Type B pancreatic cell (in vitro differentiated cells): ENCODE measurements around the gene PTH1R. TPM values are rescaled to one million over a fixed set of nuclear protein-coding genes. Genes with fewer than 3 reads are reported as not detected.
A peak's percentile ranks its signal among the peaks of the same experiment; 100 is the strongest.

Source experiments
- DNase-seq: peaks from one replicate; pipeline ENCODE4 v3.0.0; 2021; ENCODE audit warnings: mixed read lengths; ENCODE audit not compliant: unreplicated experiment; ENCODE audit errors: extremely low spot score
- H3K27ac Mint-ChIP-seq: 2 replicates; pipeline ENCODE4 v1.8.0; 2021; ENCODE audit warnings: mild to moderate bottlenecking, mixed read lengths
- H3K27me3 Mint-ChIP-seq: 2 replicates; pipeline ENCODE4 v1.8.0; 2021; ENCODE audit warnings: mixed read lengths
- H3K36me3 Mint-ChIP-seq: 2 replicates; pipeline ENCODE4 v1.8.0; 2021; ENCODE audit warnings: mixed read lengths
- H3K4me1 Mint-ChIP-seq: one replicate; pipeline ENCODE4 v1.8.0; 2021; ENCODE audit warnings: mixed read lengths; ENCODE audit not compliant: unreplicated experiment
- H3K4me3 Mint-ChIP-seq: 2 replicates; pipeline ENCODE4 v1.8.0; 2021; ENCODE audit warnings: mild to moderate bottlenecking, mixed read lengths
- H3K9me3 Mint-ChIP-seq: 2 replicates; pipeline ENCODE4 v1.8.0; 2021; ENCODE audit warnings: mixed read lengths
- CTCF ChIP-seq: fragments of 200-600 bp; sonication (generic); conservative IDR thresholded peaks from 2 replicates; pipeline ENCODE4 v1.5.0; 2021; ENCODE audit warnings: antibody characterized with exemption, mild to moderate bottlenecking
- total RNA-seq: library from RNA; stranded (reverse); gene quantifications from 2 replicates; pipeline ENCODE4 v1.2.1, GENCODE V29; 2021; ENCODE audit warnings: low replicate concordance

The PTH1R gene
- total RNA-seq, 1 donor from 2014 or later = 63.0 TPM

- H3K9me3 Mint-ChIP-seq = peaks cover 6% of the 10 kb centered on the region
- peaks cover 4% of the 10 kb centered on the region for H3K27me3 Mint-ChIP-seq
- peaks cover 4% of the 10 kb centered on the region for H3K36me3 Mint-ChIP-seq
- no peak overlapping the region for H3K27ac Mint-ChIP-seq
- peaks cover 20% of the 10 kb centered on the region for H3K4me1 Mint-ChIP-seq
- peak; percentile 62 for DNase-seq
- no peak for TF ChIP-seq CTCF
- peak overlapping the region; percentile 61 for H3K4me3 Mint-ChIP-seq
Measured at GRCh38 chr3:46846624-46847542, 30.6 kb upstream of the PTH1R start.

- TF ChIP-seq CTCF = no peak
- DNase-seq = peak; percentile 27
- H3K9me3 Mint-ChIP-seq = peaks cover 6% of the 10 kb centered on the region
- H3K36me3 Mint-ChIP-seq = peaks cover 4% of the 10 kb centered on the region
- no peak overlapping the region for H3K4me3 Mint-ChIP-seq
- peaks cover 25% of the 10 kb centered on the region for H3K4me1 Mint-ChIP-seq
- no peak overlapping the region for H3K27ac Mint-ChIP-seq
- peaks cover 4% of the 10 kb centered on the region for H3K27me3 Mint-ChIP-seq
Measured at GRCh38 chr3:46847744-46848143, 29.8 kb upstream of the PTH1R start.

- H3K27ac Mint-ChIP-seq = peak overlapping the region; percentile 36
- H3K36me3 Mint-ChIP-seq = peaks cover 4% of the 10 kb centered on the region
- peak; percentile 64 for TF ChIP-seq CTCF
- H3K4me3 Mint-ChIP-seq = peak overlapping the region; percentile 67
- DNase-seq = peak; percentile 67
- H3K4me1 Mint-ChIP-seq = peaks cover 25% of the 10 kb centered on the region
- H3K9me3 Mint-ChIP-seq = no peaks in the 10 kb centered on the region
- H3K27me3 Mint-ChIP-seq = peaks cover 4% of the 10 kb centered on the region
Measured at GRCh38 chr3:46848271-46849044, 29.1 kb upstream of the PTH1R start.

GRCh38 chr3:46849045-46849631 lies 28.4 kb upstream of the PTH1R start:
- H3K36me3 Mint-ChIP-seq = no peaks in the 10 kb centered on the region
- no peaks in the 10 kb centered on the region for H3K27me3 Mint-ChIP-seq
- H3K27ac Mint-ChIP-seq = peak overlapping the region; percentile 36
- H3K4me1 Mint-ChIP-seq = peaks cover 25% of the 10 kb centered on the region
- no peak for TF ChIP-seq CTCF
- H3K4me3 Mint-ChIP-seq = peak overlapping the region; percentile 67
- no peaks in the 10 kb centered on the region for H3K9me3 Mint-ChIP-seq
- DNase-seq = peak; percentile 55

- H3K27ac Mint-ChIP-seq = peak overlapping the region; percentile 36
- no peaks in the 10 kb centered on the region for H3K36me3 Mint-ChIP-seq
- H3K27me3 Mint-ChIP-seq = no peaks in the 10 kb centered on the region
- H3K4me3 Mint-ChIP-seq = no peak overlapping the region
- TF ChIP-seq CTCF = no peak
- peak; percentile 60 for DNase-seq
- peaks cover 24% of the 10 kb centered on the region for H3K4me1 Mint-ChIP-seq
- H3K9me3 Mint-ChIP-seq = no peaks in the 10 kb centered on the region
Measured at GRCh38 chr3:46849686-46850467, 27.6 kb upstream of the PTH1R start.
